ENCODE measurements around the gene RELL2. TPM values are rescaled to one million over a fixed set of nuclear protein-coding genes. Genes with fewer than 3 reads are reported as not detected.

The RELL2 gene
- polyA plus RNA-seq, 4 donors, result 0.55 to 2.0 (median 1.2) TPM

DNA sequence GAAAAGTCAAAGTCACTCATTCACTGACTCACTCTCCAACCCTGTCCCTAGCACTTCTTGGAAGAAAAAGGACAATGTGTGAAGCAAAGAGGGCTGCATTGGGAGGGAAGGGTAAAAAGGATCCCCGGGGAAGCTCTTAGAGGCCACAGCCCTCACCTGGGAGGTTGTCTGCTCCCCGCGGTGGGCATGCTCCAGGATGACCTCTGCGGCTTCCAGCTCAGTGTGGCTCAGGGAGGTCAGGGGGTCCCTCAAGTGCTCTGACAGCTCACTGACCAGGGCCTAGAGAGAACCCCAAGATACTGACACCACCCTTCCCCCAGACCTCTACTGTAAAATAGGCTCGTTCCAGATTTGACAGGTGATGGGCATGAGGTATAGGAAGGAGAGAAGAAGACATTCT lies 10.4 kb downstream of the RELL2 start:
- no peak for DNase-seq (ENCODE audit: low read depth in 4 of 4, low spot score in 2 of 4)

DNA sequence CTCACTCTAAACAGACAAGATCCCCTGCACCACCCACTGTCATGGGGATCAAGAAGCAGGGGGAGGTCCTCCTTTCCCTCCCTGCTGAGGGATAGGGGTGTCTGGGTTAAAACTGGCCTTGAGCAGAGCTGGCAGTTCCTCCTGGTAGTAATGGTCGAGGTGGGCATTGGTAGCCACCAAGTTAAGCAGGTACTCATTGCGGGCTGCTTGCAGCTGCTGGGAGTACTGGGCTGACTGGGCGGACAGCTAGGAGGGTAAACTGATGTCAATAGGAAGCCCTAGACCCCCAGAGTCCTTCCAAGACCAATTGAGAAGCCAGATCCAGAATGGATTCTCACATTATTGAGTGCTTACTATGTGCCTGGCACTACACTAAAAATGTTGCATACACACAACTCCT lies 11.1 kb downstream of the RELL2 start:
- DNase-seq (ENCODE audit: low read depth in 4 of 4, low spot score in 2 of 4), result no peak

DNA sequence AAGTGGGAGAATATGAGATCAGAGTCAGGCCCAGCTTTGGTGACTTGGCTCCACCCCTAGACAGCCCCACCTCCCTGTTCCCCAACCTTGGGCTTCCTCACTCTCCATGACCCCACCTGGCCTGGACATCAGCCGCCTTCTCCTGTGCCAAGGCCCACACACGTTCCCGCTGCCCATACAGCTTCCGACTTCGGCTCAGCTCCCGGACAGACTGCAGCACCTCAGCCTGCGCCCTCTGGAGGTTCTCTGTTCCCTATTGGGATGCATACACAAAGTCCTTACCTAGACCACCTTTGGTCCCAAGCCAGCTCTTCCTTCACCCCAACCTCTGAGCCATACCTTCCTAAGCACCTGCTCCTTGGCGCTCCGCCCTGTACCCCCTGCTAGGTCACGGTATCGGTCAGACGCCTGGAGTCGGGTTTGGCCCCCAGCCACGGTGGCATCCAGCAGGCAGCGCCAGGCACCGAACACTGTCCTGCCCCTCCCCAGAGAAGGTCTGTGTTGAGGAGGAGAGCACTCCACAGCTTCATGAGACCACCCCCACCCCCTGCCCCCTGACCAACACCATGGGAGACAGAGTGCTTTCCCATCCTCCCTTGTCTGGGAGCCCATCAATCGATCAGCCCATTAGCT lies 12.4 kb downstream of the RELL2 start:
- no peak for DNase-seq (ENCODE audit: low read depth in 4 of 4, low spot score in 2 of 4)

DNA sequence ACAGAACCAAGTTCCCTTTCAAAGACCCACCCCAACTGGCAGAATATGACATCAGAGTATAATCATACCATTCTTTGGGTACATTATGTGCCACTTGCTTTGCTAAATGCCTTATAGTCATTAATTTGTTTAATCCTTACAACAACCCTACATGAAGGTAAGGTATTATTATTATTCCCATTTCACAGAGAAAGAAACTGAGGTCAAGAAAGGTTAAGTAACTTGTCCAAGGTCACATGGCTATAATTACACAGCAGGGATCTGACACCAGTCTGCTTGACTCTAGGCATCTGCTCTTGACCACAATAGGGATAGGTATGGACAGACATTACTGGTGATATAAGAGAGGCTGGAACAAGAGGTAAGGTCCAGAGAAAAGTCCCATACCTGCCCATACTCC lies 13.2 kb downstream of the RELL2 start:
- DNase-seq (ENCODE audit: low read depth in 4 of 4, low spot score in 2 of 4), result no peak

DNA sequence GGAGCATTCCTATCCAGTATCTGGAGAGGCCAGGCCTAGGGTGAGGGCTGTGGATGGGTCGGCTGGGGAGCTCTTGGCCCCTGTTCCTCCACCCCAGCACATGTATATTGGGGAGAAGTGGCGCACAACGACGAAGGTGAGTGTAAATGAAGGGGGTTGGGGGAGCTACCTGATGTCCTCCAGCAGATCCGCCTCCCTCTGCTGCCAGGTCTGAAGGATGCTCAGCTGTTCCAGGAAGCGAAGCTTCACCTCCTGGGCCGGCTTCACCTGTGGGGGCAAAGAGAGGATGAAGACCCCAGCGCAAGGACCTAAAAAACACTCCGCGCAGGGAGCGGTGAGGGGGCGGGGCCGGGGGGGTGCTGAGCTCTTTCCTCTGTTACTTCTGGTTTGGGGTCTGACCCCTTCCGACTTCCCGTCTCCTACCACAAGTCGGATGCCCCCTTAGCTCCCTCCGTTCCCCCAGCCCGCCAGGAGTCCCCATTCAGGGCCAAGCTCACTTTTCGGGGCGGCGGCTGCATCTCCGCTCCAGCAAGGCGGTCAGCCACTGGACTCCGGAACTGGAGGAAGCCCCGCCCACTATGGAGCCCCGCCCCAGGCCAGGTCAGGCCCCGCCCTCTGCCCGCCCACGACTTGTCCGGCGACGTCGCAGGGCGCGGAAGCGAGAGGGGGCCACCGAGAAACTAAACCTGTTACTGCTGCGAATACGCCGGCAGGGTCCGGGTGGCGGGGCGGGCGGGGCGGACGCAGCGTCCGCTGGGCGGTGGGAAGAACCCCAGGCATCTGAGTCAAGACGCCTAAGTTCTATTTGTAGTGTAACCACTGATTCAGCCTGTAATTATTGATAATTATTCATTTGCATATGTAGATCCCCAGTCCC lies 14.3 kb downstream of the RELL2 start, which contains the start of gene FCHSD1:
Gene FCHSD1 (minus strand): TSS at position 568 of the 877 bp plus-strand sequence. CDS start 50 bp downstream, at position 518.
- DNase-seq (ENCODE audit: low read depth in 4 of 4, low spot score in 2 of 4), result peak in 1 of 4 donors; percentile 68

DNA sequence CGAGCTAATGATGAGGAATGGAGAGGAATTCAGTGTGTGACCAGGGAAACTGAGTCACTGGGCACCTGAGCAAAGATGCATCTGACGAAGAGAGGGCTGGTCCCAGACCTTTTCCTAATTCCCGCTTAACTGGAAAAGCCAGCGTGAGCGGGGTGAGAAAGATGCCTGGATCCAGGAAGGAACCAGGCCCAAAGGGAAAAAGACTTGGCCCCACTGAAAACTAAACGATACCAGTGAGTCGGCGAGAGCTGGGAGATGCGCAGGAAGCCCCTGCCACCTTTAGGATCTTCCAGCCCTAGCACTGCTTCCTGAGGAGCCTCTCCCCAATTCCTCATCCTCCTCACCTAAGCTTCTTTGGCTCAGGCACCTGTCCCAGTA lies 14.9 kb downstream of the RELL2 start:
- DNase-seq (ENCODE audit: low read depth in 4 of 4, low spot score in 2 of 4), result no peak

DNA sequence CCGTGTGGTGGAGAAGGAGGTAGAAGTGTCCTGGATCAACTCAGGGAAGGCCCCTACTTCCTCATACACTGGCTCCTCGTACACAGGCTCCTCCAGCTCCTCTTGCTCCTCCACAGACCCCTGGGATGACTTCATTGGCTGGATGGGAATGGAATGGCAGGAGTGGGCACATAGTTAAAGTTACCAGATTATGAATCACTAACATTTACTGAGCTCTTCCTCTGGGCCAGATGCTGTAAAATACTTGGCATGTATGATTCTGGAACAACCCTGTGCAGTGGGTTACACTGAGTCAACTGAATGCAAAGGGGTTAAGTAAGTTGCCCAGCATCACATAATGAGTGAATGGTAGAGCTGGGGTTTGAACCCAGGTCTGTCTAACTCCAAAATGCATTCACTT lies 17.5 kb downstream of the RELL2 start:
- DNase-seq (ENCODE audit: low read depth in 4 of 4, low spot score in 2 of 4), result no peak

DNA sequence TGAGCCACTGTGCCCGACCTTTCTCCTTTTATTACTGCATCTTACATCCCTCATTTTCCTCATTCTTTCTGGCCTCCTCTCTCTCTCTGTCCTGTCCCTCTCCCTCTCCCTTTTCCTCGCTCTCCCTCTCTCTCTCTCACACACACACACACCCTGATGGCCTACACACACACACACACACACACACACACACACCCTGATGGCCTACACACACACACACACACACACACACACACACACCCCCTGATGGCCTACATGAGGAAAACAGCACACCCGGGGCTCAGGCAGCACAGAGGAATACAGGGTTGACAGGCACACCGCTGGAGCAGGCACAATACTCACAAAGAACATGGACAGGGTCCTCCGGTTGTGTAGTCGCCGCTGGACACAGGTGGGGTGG lies 18.2 kb downstream of the RELL2 start:
- DNase-seq (ENCODE audit: low read depth in 4 of 4, low spot score in 2 of 4), result no peak

DNA sequence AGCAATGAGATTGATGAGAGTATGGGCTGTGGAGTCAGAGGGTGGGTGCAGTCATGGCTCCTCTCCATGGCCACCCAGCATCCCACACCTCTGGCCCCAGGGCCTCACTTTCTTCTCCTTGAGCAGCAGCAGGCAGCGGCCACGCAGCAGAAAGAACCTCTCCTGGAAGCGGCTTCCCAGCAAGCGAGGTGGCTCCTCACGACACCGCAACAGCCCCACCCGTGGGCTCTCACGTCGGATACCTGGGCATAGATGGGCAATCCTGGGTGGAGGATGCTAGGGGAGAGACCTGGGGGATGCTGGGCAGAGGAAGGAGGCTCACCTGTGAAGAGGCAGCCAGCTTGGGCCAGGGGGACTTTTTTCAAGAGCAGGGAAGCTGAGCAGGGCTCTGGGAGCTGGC lies 19.6 kb downstream of the RELL2 start:
- no peak for DNase-seq (ENCODE audit: low read depth in 4 of 4, low spot score in 2 of 4)

DNA sequence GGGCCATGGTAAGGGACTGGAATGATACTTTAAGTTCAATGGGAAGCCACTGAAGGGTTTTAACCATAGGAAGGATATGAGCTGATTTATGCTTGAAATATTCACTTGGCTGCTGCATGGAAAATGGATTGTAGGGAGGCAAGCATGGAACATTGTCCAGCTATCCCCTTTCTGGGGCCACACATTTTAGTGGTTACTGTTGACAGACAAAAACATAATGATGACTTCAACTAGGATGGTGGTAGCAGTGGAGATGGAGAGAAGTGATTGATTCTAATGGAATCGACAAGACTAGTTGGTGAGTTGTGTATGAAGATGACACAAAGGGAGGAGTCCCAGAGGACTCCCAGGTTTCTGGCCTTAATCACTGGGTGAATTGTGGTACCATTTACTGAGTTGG lies 20.6 kb downstream of the RELL2 start:
- no peak for DNase-seq (ENCODE audit: low read depth in 4 of 4, low spot score in 2 of 4)

DNA sequence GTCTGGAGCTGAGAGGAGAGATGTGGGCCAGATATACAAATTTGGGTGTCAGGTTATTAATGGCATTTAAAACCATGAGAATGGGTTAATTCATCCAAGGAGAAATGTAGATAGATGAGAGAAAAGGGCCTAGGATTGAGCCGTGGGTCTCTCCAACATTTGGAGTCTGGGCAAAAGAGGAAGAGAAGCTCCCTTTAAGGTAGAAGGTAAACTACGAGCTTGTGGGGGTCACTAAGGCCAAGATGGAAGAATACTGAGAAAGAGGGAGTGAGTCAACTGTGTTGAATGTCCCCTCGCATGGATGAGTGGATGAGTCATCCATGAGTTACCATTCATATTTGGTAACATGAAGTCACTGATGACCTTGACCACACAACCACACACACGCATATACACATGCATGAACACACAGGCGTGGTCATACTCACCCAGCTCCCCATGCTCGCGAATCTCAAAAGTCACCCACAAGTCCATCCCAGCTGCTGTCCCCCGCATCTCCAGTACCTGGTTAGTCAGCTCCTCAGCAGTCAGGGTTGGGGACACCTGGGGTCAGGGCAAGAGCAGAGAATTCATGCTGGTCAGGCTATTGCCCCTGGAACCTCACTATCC lies 21.2 kb downstream of the RELL2 start:
- no peak for DNase-seq (ENCODE audit: low read depth in 4 of 4, low spot score in 2 of 4)

DNA sequence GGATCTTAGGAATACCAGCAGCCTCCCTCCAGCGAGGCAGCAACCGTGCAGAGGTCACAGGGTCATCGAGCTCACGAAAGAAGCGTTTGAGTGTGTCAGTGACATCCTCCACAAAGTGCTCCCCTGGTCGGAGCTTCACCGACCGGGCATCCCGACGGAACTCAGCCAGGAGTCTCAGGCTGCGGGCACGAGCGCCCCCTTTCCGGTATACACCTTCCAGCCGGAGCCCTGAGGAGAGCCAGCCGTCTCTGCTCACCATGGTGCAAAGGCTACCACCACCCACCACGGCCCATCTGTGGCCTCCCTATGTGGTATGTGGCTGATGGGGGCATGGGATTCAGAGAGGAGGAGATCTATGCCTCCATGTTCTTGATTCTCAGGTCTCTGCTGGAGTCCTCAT lies 25.2 kb downstream of the RELL2 start:
- no peak for DNase-seq (ENCODE audit: low read depth in 4 of 4, low spot score in 2 of 4)

DNA sequence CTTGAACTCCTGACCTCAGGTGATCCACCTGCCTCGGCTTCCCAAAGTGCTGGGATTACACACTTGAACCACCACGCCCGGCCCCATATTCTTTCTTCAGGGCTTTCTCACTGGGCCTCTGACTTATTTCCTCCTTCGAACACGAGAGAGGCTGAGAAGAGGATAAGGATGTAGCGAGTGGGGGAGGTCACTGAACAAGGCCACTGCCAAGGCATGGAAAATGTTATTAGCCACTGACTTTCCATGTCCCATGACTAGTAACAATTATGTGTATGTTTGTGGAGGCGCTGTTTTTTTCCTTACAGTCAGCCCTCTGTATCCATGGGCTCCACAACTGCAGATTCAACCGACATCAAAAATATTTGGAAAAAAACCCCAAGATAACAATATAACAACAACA lies 26.7 kb downstream of the RELL2 start:
- DNase-seq (ENCODE audit: low read depth in 4 of 4, low spot score in 2 of 4), result no peak

DNA sequence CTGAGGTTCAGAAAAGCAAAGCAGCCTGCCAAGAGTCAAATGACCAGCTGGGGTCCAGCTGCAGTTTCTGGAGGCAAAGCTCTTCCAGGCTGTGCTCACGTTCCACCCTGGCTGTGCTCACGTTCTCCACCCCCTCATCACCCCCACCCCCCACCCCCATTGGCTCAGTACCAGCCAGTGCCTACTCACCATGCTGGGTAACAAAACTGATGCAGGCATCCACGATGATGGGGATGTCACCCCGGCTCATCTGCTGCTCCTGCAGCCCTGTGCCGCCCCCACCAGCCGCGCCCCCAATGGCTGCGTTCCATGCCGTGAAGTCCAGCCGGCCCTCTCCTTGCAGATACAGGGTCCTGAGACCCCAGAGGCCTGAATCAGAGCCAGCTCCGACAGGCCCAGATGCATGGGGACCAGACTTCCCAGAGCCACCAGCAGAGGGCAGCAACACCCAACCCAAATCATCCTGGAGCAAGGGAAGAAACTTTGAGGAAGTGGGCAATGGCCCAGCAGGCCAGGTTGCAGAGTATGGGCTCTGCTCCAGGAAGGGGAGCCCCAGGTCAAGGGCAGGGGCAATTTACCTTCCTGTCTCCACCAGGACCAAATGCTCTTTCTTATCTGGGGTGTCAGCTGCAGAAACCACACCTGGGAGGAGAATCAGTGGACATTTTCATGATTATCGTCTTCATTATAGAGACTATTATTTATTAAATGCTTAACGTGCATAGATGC lies 28.1 kb downstream of the RELL2 start:
- peak in 1 of 4 donors; percentile 44 for DNase-seq (ENCODE audit: low read depth in 4 of 4, low spot score in 2 of 4)

DNA sequence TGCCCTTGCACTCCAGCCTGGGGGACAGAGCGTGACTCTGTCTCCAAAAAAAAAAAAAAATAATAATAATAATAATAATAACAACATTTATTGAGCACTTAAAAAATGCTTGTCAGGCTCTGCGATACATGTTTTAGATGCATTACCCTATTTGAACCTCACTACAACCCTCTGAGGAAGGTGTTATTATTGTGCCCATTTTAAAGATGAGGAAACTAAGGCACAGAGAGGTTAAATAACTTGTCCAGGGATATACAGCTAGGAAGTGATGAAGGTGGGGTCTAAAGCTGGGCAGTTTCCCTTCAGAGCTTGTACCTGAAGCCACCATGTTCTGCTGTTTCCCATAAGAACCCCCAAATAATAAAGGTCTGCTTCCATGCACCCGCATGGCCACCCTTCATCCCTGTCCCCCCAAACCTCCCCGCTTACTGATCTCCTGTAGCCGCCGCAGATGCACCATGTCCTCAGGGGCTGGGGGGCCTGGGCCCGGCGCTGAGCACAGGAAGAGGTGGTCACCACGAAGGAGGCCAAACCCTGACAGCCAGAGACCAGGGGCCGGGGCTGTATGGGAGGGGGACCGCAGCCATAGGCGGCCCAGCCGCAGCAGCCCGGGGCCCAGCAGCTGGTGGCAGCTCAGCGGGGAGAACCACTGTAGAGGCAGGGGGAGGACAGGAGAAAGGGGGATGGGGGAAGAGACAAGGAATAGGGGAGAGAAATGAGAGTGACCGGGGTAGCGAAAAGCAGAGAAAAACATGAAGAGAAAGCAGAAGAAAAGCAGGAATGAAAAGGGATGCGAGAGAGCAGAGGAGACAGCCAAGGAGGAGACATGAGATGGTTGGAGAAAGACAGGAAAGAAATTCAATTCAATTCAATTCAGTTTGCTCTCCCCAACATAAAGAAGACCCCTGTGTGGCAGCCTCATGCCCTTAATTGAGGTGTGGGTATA lies 29.5 kb downstream of the RELL2 start:
- no peak for DNase-seq (ENCODE audit: low read depth in 4 of 4, low spot score in 2 of 4)

DNA sequence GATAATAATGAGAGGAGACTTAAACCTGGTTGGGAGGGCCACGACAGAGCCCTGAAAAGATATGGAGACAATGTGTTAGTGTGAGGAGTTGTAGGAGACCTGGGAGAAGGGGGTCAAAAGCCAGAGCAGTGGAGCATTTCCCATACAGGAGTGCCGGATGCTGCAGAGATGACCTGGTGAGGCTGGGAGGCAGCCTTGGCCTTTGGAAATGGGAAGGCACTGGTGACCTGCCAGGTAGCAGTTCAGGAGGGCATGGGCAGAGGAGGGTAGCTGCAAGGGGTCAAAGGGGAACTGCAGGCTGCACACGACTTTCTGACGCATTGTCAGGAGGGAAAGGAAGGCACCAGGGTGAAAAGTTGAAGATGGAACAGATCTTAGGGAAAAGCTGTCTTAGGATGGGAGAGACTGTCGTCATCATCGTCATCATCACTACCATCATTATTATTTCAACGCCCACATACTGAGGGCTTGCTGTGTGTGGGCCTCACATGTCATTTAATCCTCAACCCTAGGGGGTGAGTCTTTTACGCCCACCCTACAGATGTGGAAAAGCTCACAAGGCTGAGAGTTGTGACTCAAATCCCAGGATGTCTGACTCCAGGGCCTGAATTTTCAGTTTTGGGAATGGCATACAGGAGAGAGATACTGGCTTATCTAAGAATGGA lies 31.9 kb downstream of the RELL2 start:
- no peak for DNase-seq (ENCODE audit: low read depth in 4 of 4, low spot score in 2 of 4)

DNA sequence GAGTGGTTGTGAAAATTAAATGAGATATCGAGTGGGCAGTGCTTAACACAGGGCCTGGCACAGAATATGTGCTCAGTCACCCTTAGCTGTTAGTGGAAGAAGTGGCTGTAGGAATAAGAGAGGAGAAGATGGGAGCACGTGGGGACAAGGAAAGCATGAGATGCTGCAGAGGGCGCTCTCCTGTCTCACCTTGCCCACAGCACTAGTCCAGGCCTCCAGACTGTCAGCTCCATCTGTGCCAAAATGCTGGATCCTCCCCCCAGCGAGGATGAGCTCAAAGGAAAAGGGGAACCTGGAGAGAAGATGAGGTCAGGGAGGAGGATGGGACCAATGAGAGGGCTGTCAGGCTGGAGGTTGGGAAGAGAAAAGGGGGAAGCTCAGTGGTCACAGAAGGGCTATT lies 32.7 kb downstream of the RELL2 start:
- DNase-seq (ENCODE audit: low read depth in 4 of 4, low spot score in 2 of 4), result no peak

DNA sequence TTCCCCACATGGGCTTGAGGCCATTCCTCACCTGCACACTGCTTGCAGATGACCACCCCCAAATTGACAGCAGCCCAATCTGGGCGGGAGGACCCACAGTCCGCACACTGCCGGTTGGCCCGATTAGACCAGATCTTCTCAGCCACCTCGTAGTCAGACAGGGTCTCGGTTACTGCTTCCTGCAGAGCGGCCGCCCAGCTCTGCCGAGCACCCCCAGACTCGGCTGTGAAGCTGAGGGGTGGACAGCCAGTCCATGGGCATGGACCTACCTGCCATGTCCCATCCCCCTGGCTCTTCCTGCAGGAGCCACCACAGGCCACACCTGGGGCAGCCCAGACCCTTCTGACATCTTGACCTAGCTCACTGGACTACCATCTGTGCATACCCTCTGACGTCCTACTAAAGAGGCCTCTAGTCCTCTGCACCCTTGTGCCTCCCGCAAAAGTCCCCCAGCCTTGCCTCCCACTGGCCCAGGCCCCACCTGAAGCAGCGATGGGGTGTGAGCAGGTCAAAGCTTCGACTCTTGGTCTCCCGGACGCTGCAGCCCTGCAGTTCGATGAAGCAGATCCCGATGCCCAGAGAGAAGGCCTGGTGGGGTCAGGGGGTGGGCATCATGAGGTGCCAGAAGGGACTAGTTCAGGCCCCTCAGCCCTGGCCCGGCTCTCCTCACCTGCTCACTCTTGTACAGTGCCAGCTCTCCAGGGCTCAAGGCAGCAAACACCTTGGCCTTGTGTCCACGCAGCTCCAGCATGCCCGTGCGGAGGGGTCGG lies 35.5 kb downstream of the RELL2 start:
- DNase-seq (ENCODE audit: low read depth in 4 of 4, low spot score in 2 of 4), result no peak

Data from left renal cortex interstitium (tissue), 4 donors.